H1 (cell line): ENCODE data around the gene NAV2. TPM values are rescaled to one million over a fixed set of nuclear protein-coding genes. Genes with fewer than 3 reads are reported as not detected.

ENCODE experiments used
- CTCF ChIA-PET: fragments of 300-600 bp; sonication (Branson Sonifier 250); formaldehyde crosslinking; loops from one replicate; lab custom pipeline; 2021; ENCODE audit not compliant: partially characterized antibody; lab: Charles Lee
- POLR2A ChIA-PET: fragments of 300-600 bp; sonication (Branson Sonifier 250); formaldehyde crosslinking; loops from one replicate; lab custom pipeline; 2021; ENCODE audit warnings: inconsistent platforms; ENCODE audit not compliant: partially characterized antibody; lab: Charles Lee
- DNase-seq, 2 experiments: peaks; one replicate each; pipeline versions ENCODE4 v3.0.0 to v3.0.0-alpha.2; 2010 to 2022; ENCODE audit warnings: low spot score in 2 of 2, low read depth in 1 of 2, mixed read lengths in 1 of 2
- FAIRE-seq: peaks from 2 replicates; lab custom pipeline; 2011; peaks lifted over from hg19 to GRCh38; lab: Jason Lieb, UNC
- H2AFZ ChIP-seq: 2 replicates; pipeline ENCODE4 v1.8.1; 2012; ENCODE audit warnings: low read length, inconsistent platforms
- H2AK5ac ChIP-seq: 2 replicates; pipeline ENCODE4 v1.6.1; 2013; ENCODE audit warnings: low read depth, low read length
- H2BK120ac ChIP-seq: replicated peaks from 2 replicates; pipeline ENCODE3; 2013; ENCODE audit warnings: low read depth, low read length, inconsistent platforms
- H2BK12ac ChIP-seq: 2 replicates; pipeline ENCODE4 v1.6.1; 2013; ENCODE audit warnings: low read depth, low read length
- H2BK15ac ChIP-seq: 2 replicates; pipeline ENCODE4 v1.6.1; 2013; ENCODE audit warnings: low read length
- H2BK20ac ChIP-seq: 2 replicates; pipeline ENCODE4 v1.6.1; 2013; ENCODE audit warnings: low read length
- H2BK5ac ChIP-seq: 2 replicates; pipeline ENCODE4 v1.6.1; 2013; ENCODE audit warnings: low read depth, low read length
- H3K14ac ChIP-seq: 2 replicates; pipeline ENCODE4 v1.6.1; 2013; ENCODE audit warnings: inconsistent platforms; ENCODE audit not compliant: insufficient read length
- H3K18ac ChIP-seq: 2 replicates; pipeline ENCODE4 v1.6.1; 2013; ENCODE audit warnings: low read length; ENCODE audit errors: extremely low read depth
- H3K23ac ChIP-seq: 2 replicates; pipeline ENCODE4 v1.6.1; 2013; ENCODE audit warnings: inconsistent platforms; ENCODE audit not compliant: insufficient read length
- H3K23me2 ChIP-seq: 2 replicates; pipeline ENCODE4 v1.6.1; 2013; ENCODE audit warnings: low read depth, low read length
- H3K27ac ChIP-seq: 2 replicates; pipeline ENCODE4 v1.6.1; 2011; ENCODE audit warnings: low read depth, low read length, inconsistent platforms
- H3K27me3 ChIP-seq, 4 experiments: replicated peaks in 1 of 4; 1 replicate in 1 of 4; 2 replicates in 3 of 4; pipeline versions ENCODE4 v1.6.1 to v1.8.1; 2011 to 2013; ENCODE audit warnings: low read length in 3 of 4, mild to moderate bottlenecking in 3 of 4, inconsistent platforms in 2 of 4, mixed read lengths in 2 of 4, moderate library complexity in 1 of 4; ENCODE audit not compliant: control insufficient read depth in 3 of 4, insufficient read depth in 3 of 4; ENCODE audit errors: extremely low read depth in 1 of 4
- H3K36me3 ChIP-seq, 4 experiments: 2 replicates each; pipeline versions ENCODE4 v1.6.1 to v1.8.1; 2011 to 2013; ENCODE audit warnings: mild to moderate bottlenecking in 4 of 4, low read length in 3 of 4, moderate library complexity in 2 of 4, control low read depth in 1 of 4, inconsistent platforms in 1 of 4; ENCODE audit not compliant: insufficient read depth in 4 of 4, control insufficient read depth in 2 of 4
- H3K4ac ChIP-seq: replicated peaks from 2 replicates; pipeline ENCODE3; 2013; ENCODE audit warnings: low read length, low read depth, mixed read lengths, inconsistent platforms; ENCODE audit not compliant: insufficient read length
- H3K4me1 ChIP-seq, 4 experiments: replicated peaks in 1 of 4; 1 replicate in 1 of 4; 2 replicates in 3 of 4; pipeline versions ENCODE4 v1.6.1 to v1.8.1; 2011 to 2013; ENCODE audit warnings: low read length in 3 of 4, inconsistent platforms in 2 of 4, mixed read lengths in 1 of 4; ENCODE audit not compliant: insufficient read depth in 4 of 4, control insufficient read depth in 3 of 4
- H3K4me2 ChIP-seq, 2 experiments: 2 replicates each; pipeline versions ENCODE4 v1.6.1 to v1.8.1; 2011 to 2013; ENCODE audit warnings: low read depth in 2 of 2, low read length in 2 of 2, control low read depth in 1 of 2, inconsistent platforms in 1 of 2, mild to moderate bottlenecking in 1 of 2; ENCODE audit not compliant: insufficient read depth in 1 of 2
- H3K4me3 ChIP-seq, 4 experiments: fragments of 200-600, 300-600 bp in 1 of 4; sonication (generic), shearing (Covaris generic), sonication (Bioruptor Twin) in 1 of 4; 2 replicates each; pipeline versions ENCODE4 v1.5.1 to v1.8.1; 2011 to 2016; ENCODE audit warnings: low read length in 4 of 4, low read depth in 3 of 4, control low read depth in 2 of 4, inconsistent platforms in 2 of 4, mild to moderate bottlenecking in 2 of 4, mixed read lengths in 1 of 4, moderate library complexity in 1 of 4; ENCODE audit not compliant: insufficient read depth in 2 of 4; ENCODE audit errors: extremely low read depth in 1 of 4
- H3K56ac ChIP-seq: replicated peaks from 2 replicates; pipeline ENCODE3; 2013; ENCODE audit warnings: low read depth, mild to moderate bottlenecking, mixed read lengths, low read length, inconsistent platforms; ENCODE audit not compliant: insufficient read length
- H3K79me1 ChIP-seq: 2 replicates; pipeline ENCODE4 v1.6.1; 2013; ENCODE audit warnings: low read depth, low read length, control low read depth
- H3K79me2 ChIP-seq, 2 experiments: 2 replicates each; pipeline versions ENCODE4 v1.6.1 to v1.8.1; 2012 to 2013; ENCODE audit warnings: low read length in 2 of 2, mild to moderate bottlenecking in 2 of 2, inconsistent platforms in 1 of 2; ENCODE audit not compliant: insufficient read depth in 2 of 2, control insufficient read depth in 1 of 2
- H3K9ac ChIP-seq, 4 experiments: replicated peaks in 1 of 4; 1 replicate in 1 of 4; 2 replicates in 3 of 4; pipeline versions ENCODE4 v1.6.1 to v1.8.1; 2011 to 2013; ENCODE audit warnings: low read depth in 3 of 4, low read length in 3 of 4, control low read depth in 2 of 4, mild to moderate bottlenecking in 2 of 4, moderate library complexity in 2 of 4, inconsistent platforms in 1 of 4; ENCODE audit errors: extremely low read depth in 1 of 4
- H3K9me3 ChIP-seq, 2 experiments: 2 replicates each; pipeline versions ENCODE4 v1.6.1 to v1.8.1; 2012 to 2013; ENCODE audit warnings: mild to moderate bottlenecking in 2 of 2, moderate library complexity in 2 of 2, control low read depth in 1 of 2, inconsistent platforms in 1 of 2, low read depth in 1 of 2, low read length in 1 of 2, mixed read lengths in 1 of 2; ENCODE audit not compliant: insufficient read depth in 2 of 2
- H4K20me1 ChIP-seq, 2 experiments: replicated peaks in 1 of 2; 2 replicates each; pipeline versions ENCODE3 to v1.8.1; 2011 to 2013; ENCODE audit warnings: inconsistent platforms in 2 of 2, low read length in 2 of 2, mild to moderate bottlenecking in 1 of 2; ENCODE audit not compliant: insufficient read depth in 2 of 2, control insufficient read depth in 1 of 2
- H4K5ac ChIP-seq: 2 replicates; pipeline ENCODE4 v1.6.1; 2013; ENCODE audit warnings: low read length, low read depth, mixed read lengths, inconsistent platforms; ENCODE audit not compliant: insufficient read length
- H4K8ac ChIP-seq: 2 replicates; pipeline ENCODE4 v1.8.0; 2013; ENCODE audit warnings: mild to moderate bottlenecking, moderate library complexity, low read length, inconsistent platforms; ENCODE audit not compliant: insufficient read depth; ENCODE audit errors: extremely low read depth
- H4K91ac ChIP-seq: replicated peaks from 2 replicates; pipeline ENCODE3; 2013; ENCODE audit warnings: low read length, mixed read lengths, inconsistent platforms; ENCODE audit not compliant: insufficient read length
- ASH2L ChIP-seq: fragments of 200-600, 300-600 bp; sonication (generic); IDR thresholded peaks from one replicate; pipeline ENCODE4 v1.7.1; 2017; ENCODE audit warnings: low read length
- CHD2 ChIP-seq: IDR thresholded peaks from 2 replicates; pipeline ENCODE4 v1.6.1; 2012; ENCODE audit warnings: low read length, improper control_type of control experiment
- CTCF ChIP-seq, 3 experiments: IDR thresholded peaks; 1 replicate in 2 of 3; 2 replicates in 1 of 3; pipeline versions ENCODE4 v1.5.1 to v1.6.1; 2011; ENCODE audit warnings: low read length in 3 of 3, mild to moderate bottlenecking in 3 of 3, inconsistent platforms in 2 of 3, low read depth in 1 of 3, moderate library complexity in 1 of 3; ENCODE audit not compliant: insufficient read depth in 1 of 3; ENCODE audit errors: control extremely low read depth in 1 of 3
- JUN ChIP-seq: IDR thresholded peaks from 2 replicates; pipeline ENCODE4 v1.6.1; 2011; ENCODE audit warnings: low read depth, mild to moderate bottlenecking, improper control_type of control experiment, low read length
- MAX ChIP-seq: IDR thresholded peaks from 2 replicates; pipeline ENCODE4 v1.6.1; 2012; ENCODE audit warnings: inconsistent platforms
- PHF8 ChIP-seq: fragments of 200-600 bp; sonication (generic); conservative IDR thresholded peaks from 2 replicates; pipeline ENCODE4 v1.7.1; 2012; ENCODE audit warnings: low read depth, mild to moderate bottlenecking, inconsistent platforms, low read length, moderate library complexity
- POU5F1 ChIP-seq: IDR thresholded peaks from 2 replicates; pipeline ENCODE4 v1.6.1; 2011; ENCODE audit warnings: low read depth, mild to moderate bottlenecking, low read length, moderate library complexity
- RBBP5 ChIP-seq: IDR thresholded peaks from 2 replicates; pipeline ENCODE4 v1.7.1; 2012; ENCODE audit warnings: low read depth, mild to moderate bottlenecking, inconsistent platforms, low read length, moderate library complexity, borderline replicate concordance
- SIN3A ChIP-seq, 2 experiments: IDR thresholded peaks in 1 of 2; conservative IDR thresholded peaks in 1 of 2; 2 replicates each; pipeline ENCODE4 v1.6.1; 2011 to 2012; ENCODE audit warnings: low read length in 2 of 2, improper control_type of control experiment in 1 of 2, low read depth in 1 of 2, mild to moderate bottlenecking in 1 of 2
- SIX5 ChIP-seq: IDR thresholded peaks from 2 replicates; pipeline ENCODE4 v1.6.1; 2011; ENCODE audit warnings: mild to moderate bottlenecking, low read depth, low read length
- TEAD4 ChIP-seq: IDR thresholded peaks from 2 replicates; pipeline ENCODE4 v1.6.1; 2012; ENCODE audit warnings: low read depth, low read length, inconsistent platforms, mixed read lengths
- ZNF274 ChIP-seq: IDR thresholded peaks from 2 replicates; pipeline ENCODE4 v1.7.0; 2012; ENCODE audit warnings: low read length, borderline replicate concordance; ENCODE audit errors: extremely low read depth
- WGBS, 2 experiments: shearing (Covaris generic) in 1 of 2; methylation state at CpG; one replicate each; pipeline versions ENCODE4 v1.1.6 to v1.1.7; 2013 to 2015; ENCODE audit warnings: low lambda C conversion rate in 2 of 2, mixed read lengths in 2 of 2, inconsistent platforms in 1 of 2, low coverage in 1 of 2, missing lambda C conversion rate in 1 of 2; ENCODE audit not compliant: insufficient replicate concordance in 2 of 2, insufficient coverage in 1 of 2, insufficient read length in 1 of 2; ENCODE audit errors: extremely low coverage in 1 of 2, missing lambda C conversion rate in 1 of 2; 5-methylcytosine and 5-hydroxymethylcytosine counted together
- polyA plus RNA-seq, 7 experiments: library from polyadenylated mRNA; depleted of rRNA in 3 of 7; stranded (reverse) in 5 of 7; unstranded in 2 of 7; fragments of >200 nt in 5 of 7; fragments of 200-250 nt in 2 of 7; gene quantifications; 1 replicate in 5 of 7; 2 replicates in 1 of 7; 4 replicates in 1 of 7; pipeline versions ENCODE4 v1.2.1 to v1.2.3, GENCODE V29; 2011 to 2013; ENCODE audit warnings: missing spikeins in 2 of 7, mixed read lengths in 2 of 7
- total RNA-seq: library from RNA; stranded (reverse); fragmentation: NEBNext Ultra II Directional; extraction: Animal tissue kit (Norgen Biotek cat#: 25700); gene quantifications from 2 replicates; pipeline ENCODE4 v1.2.1, GENCODE V29; 2021

Gene NAV2
- total and polyA plus RNA-seq, 2 of the 8 experiments (the other 6 are each of a cell fraction or from before 2014, with no cell fraction given) = 35.6 to 73.6 TPM

- ChIA-PET CTCF (interaction anchor here (1.1 to 4.4 kb wide), 7 partner anchors 9 to 171 kb away, joined by 3 to 21 read pairs (median 6); no protein-coding TSS in a partner anchor), POLR2A (no interaction called here)
- no peaks in the 10 kb centered on the region for H3K9me3 ChIP-seq
- no peaks in the 10 kb centered on the region for H3K36me3 ChIP-seq
- no peaks in the 10 kb centered on the region for H4K20me1 ChIP-seq
- no peak overlapping the region for H4K8ac ChIP-seq
- no peaks in the 10 kb centered on the region for H3K27me3 ChIP-seq
- no peak for FAIRE-seq
- no peak overlapping the region for H3K4ac ChIP-seq
- H3K18ac ChIP-seq = no peak overlapping the region
- no peak overlapping the region for H4K91ac ChIP-seq
- H3K27ac ChIP-seq = no peak overlapping the region
- no peak overlapping the region for H2BK20ac ChIP-seq
- no peak overlapping the region for H3K4me2 ChIP-seq
- H2BK5ac ChIP-seq = no peak overlapping the region
- DNase-seq = no peak
- no peak overlapping the region for H3K4me3 ChIP-seq
- WGBS, 2 experiments = 91% methylated on average over 2 of the region's 2 CpGs; no CpG with 5 or more reads in 1 of the 2 experiments
- H3K14ac ChIP-seq = no peak overlapping the region
- no peak overlapping the region for H3K23ac ChIP-seq
- H3K79me2 ChIP-seq = no peaks in the 10 kb centered on the region
- H3K56ac ChIP-seq = no peak overlapping the region
- no peak overlapping the region for H2BK12ac ChIP-seq
- H4K5ac ChIP-seq = no peak overlapping the region
- no peak overlapping the region for H3K9ac ChIP-seq
- no peak overlapping the region for H2BK120ac ChIP-seq
- H2AK5ac ChIP-seq = no peak overlapping the region
- no peak overlapping the region for H2AFZ ChIP-seq
- H3K4me1 ChIP-seq = no peaks in the 10 kb centered on the region
- no peaks in the 10 kb centered on the region for H3K79me1 ChIP-seq
- no peaks in the 10 kb centered on the region for H3K23me2 ChIP-seq
- H2BK15ac ChIP-seq = no peak overlapping the region
- TF ChIP-seq CTCF (IDR thresholded peaks at IDR 0.05; ENCODE audit: control extremely low read depth in 1 of 3, insufficient read depth in 1 of 3, low read depth in 1 of 3, low read length in 3 of 3) (no peak), JUN (no peak), PHF8 (no peak), MAX (no peak), ZNF274 (no peak), RBBP5 (no peak), ASH2L (no peak), CHD2 (no peak), TEAD4 (no peak), SIX5 (no peak), POU5F1 (no peak), SIN3A (conservative IDR thresholded peaks at IDR 0.05 in 1 of 2, IDR thresholded peaks at IDR 0.05 in 1 of 2; ENCODE audit: low read depth in 1 of 2, low read length in 2 of 2) (no peak)
These were observed 21.5 kb downstream of the NAV2 start for GRCh38 chr11:19734171-19734570.
